CD4-positive, alpha-beta T cell treated with Interleukin-4 for 1 hour (primary cell): Measurements from ENCODE around the gene ADCY4.
"Not testable (repeated sequence)": the region's sequence is repeated elsewhere in the genome, so short reads cannot be mapped to it uniquely, and the experiment has no call there.

ENCODE experiments used
- DNase-seq, 2 donors: peaks; one replicate each; pipeline ENCODE4 v3.0.0-alpha.2; 2020 to 2022

The ADCY4 gene

GRCh38 chr14:24334431-24335291 is at the start of gene ADCY4:
TSS of gene ADCY4 (minus strand) at chr14:24335071. CDS start at chr14:24334652, 419 bp downstream.
- no peak for DNase-seq

DNA sequence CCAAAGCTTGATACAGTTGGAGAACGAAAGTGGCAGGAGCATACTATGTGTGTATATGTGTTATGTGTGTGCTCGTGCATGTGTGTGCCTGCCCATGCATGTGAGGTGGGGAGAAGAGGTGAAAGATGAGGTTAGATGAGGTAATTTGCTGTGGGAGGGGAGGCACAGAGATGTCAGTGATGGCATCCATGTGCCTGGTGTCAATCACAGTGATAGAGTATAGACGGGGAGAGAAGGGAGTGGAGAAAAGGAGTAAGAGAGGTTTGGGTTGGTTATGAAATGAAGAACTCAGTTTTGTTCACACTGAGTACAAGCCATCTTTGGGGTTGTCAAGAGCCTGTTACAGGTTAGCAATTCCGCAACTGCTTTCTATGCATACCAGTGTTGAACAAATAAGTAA is 49.3 kb upstream of the ADCY4 start:
- no peak for DNase-seq

DNA sequence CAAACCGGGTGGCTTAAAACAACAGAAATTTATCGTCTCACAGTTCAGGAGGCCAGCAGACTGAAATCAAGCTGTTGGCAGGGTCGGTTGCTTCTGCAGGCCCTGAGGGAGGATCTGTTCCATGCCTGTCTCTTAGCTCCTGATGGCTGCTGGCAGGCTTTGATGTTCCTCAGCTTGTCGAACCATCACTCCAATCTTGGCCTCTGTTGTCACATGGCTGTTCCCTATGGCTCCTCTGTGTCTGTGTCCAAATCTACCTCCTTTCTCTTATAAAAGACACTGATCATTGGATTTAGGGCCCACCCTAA is 47.1 kb upstream of the ADCY4 start:
- DNase-seq, result no peak

- no peak for DNase-seq
Measured at GRCh38 chr14:24381363-24382063, 46.6 kb upstream of the ADCY4 start.

GRCh38 chr14:24379907-24380730 is 45.2 kb upstream of the ADCY4 start:
- DNase-seq, result no peak

GRCh38 chr14:24378981-24379906 is 44.4 kb upstream of the ADCY4 start:
- DNase-seq, result no peak

DNA sequence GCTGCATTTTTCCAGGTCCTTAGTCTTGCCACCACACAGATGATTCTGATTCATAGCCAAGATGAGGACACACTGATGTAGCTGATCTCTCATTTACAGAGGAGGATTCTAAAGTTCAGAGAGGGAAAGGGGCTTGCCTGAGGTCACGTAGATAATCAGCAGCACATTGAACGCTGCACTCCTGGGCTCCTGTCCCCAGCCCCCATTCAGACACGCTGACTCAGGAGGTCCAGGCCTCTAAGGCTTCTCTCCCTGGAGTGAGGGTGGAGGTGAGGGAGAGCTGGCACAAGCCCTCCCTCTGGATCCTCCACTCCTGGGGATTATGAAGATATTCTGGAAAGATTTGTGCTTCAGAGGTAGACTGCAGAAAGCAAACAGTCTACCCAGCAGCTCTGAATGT is 43.5 kb upstream of the ADCY4 start:
- DNase-seq, result no peak

DNA sequence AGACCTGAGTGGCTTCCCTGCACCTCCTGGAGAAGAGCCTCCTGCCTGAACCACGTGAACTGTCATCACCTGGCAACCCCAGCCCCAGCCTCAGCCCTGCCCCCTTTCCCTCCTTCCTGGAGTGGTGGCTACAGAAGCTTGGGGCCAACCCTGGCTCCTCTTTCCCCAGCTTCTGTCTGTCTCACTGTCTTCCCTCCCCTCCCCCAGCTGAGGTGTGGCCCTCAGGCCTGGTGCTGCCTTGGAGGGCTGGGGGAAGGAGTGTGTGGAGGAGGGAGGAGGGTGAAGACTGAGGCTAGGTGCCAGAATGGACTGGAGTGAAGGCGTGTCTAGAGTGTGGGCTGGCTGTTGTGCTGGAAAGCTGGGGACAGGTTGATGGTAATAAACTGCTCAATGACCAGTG is 42.8 kb upstream of the ADCY4 start:
- no peak for DNase-seq

- no peak for DNase-seq
Measured at GRCh38 chr14:24377126-24377525, 42.3 kb upstream of the ADCY4 start.

DNA sequence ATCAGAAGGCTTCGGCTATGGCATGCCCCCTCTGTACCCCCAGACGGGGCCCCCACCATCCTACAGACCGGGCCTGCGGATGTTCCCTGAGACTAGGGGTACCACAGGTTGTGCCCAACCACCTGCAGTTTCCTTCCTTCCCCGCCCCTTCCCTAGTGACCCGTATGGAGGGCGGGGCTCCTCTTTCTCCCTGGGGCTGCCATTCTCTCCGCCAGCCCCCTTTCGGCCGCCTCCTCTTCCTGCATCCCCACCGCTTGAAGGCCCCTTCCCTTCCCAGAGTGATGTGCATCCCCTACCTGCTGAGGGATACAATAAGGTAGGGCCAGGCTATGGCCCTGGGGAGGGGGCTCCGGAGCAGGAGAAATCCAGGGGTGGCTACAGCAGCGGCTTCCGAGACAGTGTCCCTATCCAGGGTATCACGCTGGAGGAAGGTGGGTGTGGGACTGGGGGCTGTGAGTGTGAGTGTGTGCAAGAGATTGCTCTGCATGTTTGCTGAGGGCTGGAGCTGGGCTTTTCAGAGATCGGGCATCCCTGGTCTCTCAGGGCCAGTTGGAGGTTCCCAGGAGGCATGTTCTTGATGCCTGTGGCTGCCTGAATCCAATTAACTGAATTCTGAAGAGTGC is 41.7 kb upstream of the ADCY4 start:
- no peak for DNase-seq

- no peak for DNase-seq
Measured at GRCh38 chr14:24372701-24373416, 38.0 kb upstream of the ADCY4 start.

DNA sequence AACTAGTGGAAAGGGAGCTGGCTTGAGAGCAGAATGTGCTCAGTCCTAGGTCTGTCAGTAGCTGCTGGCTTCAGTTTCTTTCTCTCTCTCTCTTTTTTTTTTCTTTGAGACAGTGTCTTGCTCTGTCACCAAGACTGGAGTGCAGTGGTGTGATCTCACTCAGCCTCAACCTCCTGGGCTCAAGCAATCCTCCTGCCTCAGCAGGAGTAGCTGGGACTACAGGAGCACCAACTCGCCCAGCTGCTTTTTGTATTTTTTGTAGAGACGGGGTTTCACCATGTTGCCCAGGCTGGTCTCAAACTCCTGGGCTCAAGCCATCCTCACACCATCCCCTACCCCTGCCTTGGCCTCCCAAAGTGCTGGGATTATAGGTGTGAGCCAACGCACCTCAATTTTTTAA is 36.7 kb upstream of the ADCY4 start:
- DNase-seq, result not testable (repeated sequence)

- DNase-seq, result no peak
Measured at GRCh38 chr14:24370748-24371147, 35.9 kb upstream of the ADCY4 start.

- no peak for DNase-seq
Measured at GRCh38 chr14:24369907-24370687, 35.2 kb upstream of the ADCY4 start.

GRCh38 chr14:24369463-24369862 is 34.6 kb upstream of the ADCY4 start:
- DNase-seq, result no peak

DNA sequence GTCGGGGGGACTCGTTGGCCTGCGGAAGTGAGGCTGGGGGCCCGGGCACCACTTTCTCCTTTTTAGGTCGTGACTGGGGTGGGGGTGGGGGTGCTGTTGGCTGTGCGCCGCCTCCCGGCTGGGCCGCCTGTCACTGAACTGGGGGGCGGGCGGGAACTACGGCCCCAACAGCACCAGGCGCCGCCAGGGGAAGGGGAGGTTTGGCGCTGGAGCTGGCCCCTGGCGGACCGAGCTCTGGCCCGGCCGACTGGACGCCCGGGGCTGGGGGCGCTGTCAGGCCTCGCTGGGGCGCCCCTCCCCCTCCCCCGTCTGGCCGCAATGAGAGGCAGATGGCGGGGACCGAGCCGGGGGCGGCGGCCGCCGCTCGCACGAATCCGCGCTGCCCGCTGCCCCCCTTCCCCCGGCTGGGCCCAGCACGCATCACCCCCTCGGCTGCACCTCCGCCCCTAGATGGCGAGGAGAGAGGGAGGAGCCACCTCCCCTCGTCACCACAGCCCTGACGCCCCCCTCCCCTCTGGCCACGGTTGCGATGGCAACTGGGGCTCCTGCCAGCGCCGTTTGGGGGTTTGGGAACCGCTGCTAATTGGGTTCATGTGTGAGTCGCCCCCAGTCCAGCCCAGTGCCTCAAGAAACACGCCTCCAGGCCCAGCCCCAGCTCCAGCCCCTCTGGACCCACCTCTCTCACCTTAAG is 33.8 kb upstream of the ADCY4 start:
- peak; percentile 29 to 60 for DNase-seq

GRCh38 chr14:24368212-24368561 is 33.3 kb upstream of the ADCY4 start:
- DNase-seq, result no peak

DNA sequence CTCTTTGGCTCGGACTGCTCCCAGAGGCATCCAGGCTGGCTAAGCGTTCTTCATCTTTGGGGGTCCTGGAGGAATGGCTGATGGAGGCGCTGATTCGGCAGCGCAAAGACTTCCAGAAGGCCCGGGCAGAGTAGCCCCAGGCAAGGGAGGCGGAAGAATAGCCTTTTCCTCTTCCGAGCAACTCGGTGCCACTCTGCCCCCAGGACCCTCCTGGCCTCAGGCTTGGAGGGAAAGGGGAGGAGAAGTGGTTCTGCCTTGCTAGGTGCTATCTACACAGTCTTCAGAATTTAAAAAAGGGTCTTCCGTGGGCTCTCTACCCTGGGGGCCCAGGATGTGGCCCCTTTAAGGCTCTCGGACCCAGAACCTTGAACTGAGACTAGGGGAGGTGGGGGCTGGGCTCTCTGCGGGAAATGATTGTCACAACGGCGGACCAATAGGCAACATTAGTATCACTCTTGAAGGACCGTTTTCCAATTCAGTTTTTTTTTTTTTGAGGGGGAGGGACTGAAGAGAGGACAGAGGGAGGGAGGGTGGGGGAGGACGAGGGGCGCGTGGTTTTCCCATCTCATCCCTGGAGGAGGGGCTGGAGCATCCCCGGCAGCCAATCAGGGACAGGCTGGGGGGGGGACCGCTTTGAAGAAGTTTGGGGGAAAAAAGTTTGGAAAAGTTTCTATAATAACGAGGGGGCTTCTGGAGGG is 32.8 kb upstream of the ADCY4 start, which contains the start of gene NFATC4:
Gene NFATC4 (plus strand): TSS at position 671 of the 698 bp plus-strand sequence. CDS start 157 bp downstream, outside the sequence.
- DNase-seq, result no peak
